ENCODE results near the gene NDUFA7. TPM values are rescaled to one million over a fixed set of nuclear protein-coding genes. Genes with fewer than 3 reads are reported as not detected.

NDUFA7 gene
- total RNA-seq, 2 experiments from 2014 or later: 95.9 to 104 TPM

DNA sequence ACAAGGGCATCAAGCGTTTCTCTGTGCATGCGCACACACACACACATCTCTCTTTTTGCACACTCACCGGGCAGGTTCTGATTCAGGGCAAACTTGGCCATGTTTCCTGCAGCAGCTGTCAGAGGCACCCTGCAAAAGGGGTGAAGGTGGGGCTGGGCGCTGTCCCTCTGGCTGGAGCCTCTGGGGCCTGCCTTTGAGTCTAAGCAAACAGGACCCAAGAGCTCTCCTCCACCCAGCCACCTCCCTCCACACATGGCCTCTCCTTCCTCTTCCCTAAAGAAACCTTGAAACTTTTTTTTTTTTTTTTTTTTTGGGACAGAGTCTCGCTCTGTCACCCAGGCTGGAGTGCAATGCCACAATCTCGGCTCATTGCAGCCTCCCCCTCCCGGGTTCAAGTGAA lies 16.6 kb upstream of the NDUFA7 start:
- peaks cover 4% of the 10 kb centered on the region for H3K4me1 Mint-ChIP-seq (ENCODE audit: low read depth)
- intact Hi-C loops (cut with micrococcal nuclease): no loop called here
- no peaks in the 10 kb centered on the region for H3K36me3 Mint-ChIP-seq (ENCODE audit: low read depth)
- peaks cover 25% of the 10 kb centered on the region for H3K27me3 Mint-ChIP-seq (ENCODE audit: low read depth)
- no peak overlapping the region for H3K4me3 Mint-ChIP-seq
- no peaks in the 10 kb centered on the region for H3K9me3 Mint-ChIP-seq
- H3K27ac Mint-ChIP-seq: no peak overlapping the region
- CTCF ChIA-PET: interaction anchor here (1.1 kb wide), 1 partner anchor 16 kb away, joined by 6 read pairs; no protein-coding TSS in a partner anchor
- DNase-seq: no peak

DNA sequence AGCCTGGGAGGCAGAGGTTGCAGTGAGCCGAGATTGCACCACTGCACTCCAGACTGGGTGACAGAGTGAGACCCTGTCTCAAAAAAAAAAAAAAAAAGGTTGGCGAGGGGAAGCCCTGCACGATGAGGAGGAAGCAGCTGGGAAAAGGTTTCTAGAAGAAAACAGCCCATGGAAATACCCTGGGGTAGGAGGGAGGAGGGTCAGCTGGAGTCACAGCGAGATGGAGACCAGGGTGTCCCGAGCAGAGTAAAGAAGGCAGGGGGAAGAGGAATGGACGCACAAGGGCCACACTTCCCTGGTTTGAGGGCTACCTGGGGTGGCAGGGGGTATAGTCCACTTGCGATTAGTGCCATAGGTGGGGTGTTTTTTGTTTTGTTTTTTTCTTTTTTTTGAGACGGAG lies 15.5 kb upstream of the NDUFA7 start:
- H3K4me3 Mint-ChIP-seq: no peak overlapping the region
- CTCF ChIA-PET: interaction anchor here (0.6 to 1.8 kb wide), 3 partner anchors 10 to 59 kb away, joined by 3 to 10 read pairs (median 4); no protein-coding TSS in a partner anchor
- no peak for DNase-seq
- peaks cover 25% of the 10 kb centered on the region for H3K27me3 Mint-ChIP-seq (ENCODE audit: low read depth)
- H3K27ac Mint-ChIP-seq: no peak overlapping the region
- no peaks in the 10 kb centered on the region for H3K36me3 Mint-ChIP-seq (ENCODE audit: low read depth)
- no peaks in the 10 kb centered on the region for H3K9me3 Mint-ChIP-seq
- H3K4me1 Mint-ChIP-seq (ENCODE audit: low read depth): peaks cover 4% of the 10 kb centered on the region
- intact Hi-C loops (cut with micrococcal nuclease): no loop called here

DNA sequence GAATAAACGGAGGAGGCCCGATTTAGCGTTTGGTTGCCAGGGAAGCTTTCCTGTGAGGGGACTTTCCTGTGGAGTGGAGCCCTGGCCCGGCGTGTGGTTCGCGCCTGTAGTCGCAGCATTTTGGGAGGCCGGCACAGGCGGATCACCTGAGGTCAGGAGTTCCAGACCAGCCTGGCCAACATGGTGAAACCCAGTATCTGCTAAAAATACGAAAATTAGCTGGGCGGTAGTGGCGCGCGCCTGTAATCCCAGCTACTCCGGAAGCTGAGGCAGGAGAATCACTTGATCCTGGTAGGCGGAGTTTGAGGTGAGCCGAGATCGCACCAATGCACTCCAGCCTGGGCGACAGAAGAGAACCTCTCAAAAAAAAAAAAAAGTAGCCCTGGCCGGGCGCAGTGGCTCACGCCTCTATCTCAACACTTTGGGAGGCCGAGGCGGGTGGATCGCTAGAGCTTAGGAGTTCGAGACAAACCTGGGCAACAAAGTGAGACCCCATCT lies 14.9 kb upstream of the NDUFA7 start:
- intact Hi-C loops (cut with micrococcal nuclease): no loop called here
- CTCF ChIA-PET: interaction anchor here (0.6 to 1.8 kb wide), 6 partner anchors 10 to 170 kb away, joined by 3 to 10 read pairs (median 4); partner anchors contain the start of gene RAB11B
- peak overlapping the region; percentile 51 for H3K4me3 Mint-ChIP-seq
- no peaks in the 10 kb centered on the region for H3K9me3 Mint-ChIP-seq
- DNase-seq: no peak
- no peak overlapping the region for H3K27ac Mint-ChIP-seq
- peaks cover 25% of the 10 kb centered on the region for H3K27me3 Mint-ChIP-seq (ENCODE audit: low read depth)
- H3K36me3 Mint-ChIP-seq (ENCODE audit: low read depth): no peaks in the 10 kb centered on the region
- H3K4me1 Mint-ChIP-seq (ENCODE audit: low read depth): peaks cover 4% of the 10 kb centered on the region

DNA sequence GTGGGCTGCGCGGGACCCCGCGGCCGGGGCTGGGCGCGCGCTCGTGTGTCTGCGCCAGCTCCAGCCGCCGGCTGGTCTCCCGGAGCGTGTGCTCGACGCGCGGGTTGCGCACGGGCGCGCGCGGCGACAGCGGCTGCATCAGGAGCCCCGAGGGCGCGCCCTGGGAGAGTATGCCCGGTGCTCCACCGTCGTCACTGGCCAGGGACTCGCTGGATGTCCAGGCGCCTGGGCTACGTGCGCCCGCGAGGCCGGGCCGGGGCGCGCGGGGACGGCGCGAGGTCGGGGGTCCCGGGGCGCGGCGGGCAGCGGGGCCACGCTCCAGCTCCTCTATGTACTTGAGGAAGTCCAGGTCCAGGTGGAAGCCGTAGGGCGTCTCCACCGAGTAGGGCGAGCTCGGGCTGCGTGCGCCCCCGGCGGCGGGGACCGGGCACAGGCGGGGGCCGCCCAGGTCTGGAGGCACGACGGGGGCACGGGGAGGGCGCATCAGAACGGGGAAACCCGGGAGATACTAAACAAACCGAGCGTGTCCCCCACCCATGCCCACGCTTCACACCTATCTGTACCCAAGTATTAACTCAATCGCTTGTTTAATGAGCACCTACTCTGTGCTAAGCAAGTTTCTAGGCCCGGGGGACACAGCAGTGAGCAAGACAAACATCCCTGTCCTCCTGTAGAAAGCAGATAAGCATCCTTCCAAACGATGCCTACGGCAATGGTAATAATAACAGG lies 14.3 kb upstream of the NDUFA7 start:
- Mint-ChIP-seq H3K9me3 (no peaks in the 10 kb centered on the region), H3K27me3 (ENCODE audit: low read depth) (peaks cover 25% of the 10 kb centered on the region), H3K4me1 (ENCODE audit: low read depth) (peaks cover 4% of the 10 kb centered on the region), H3K27ac (no peak overlapping the region), H3K36me3 (ENCODE audit: low read depth) (no peaks in the 10 kb centered on the region), H3K4me3 (peak overlapping the region; percentile 51)
- intact Hi-C loops (cut with micrococcal nuclease): no loop called here
- peak; percentile 32 for DNase-seq
- CTCF ChIA-PET: interaction anchor here (1.0 to 1.8 kb wide), 6 partner anchors 9 to 170 kb away, joined by 3 to 10 read pairs (median 4); partner anchors contain the start of gene RAB11B

DNA sequence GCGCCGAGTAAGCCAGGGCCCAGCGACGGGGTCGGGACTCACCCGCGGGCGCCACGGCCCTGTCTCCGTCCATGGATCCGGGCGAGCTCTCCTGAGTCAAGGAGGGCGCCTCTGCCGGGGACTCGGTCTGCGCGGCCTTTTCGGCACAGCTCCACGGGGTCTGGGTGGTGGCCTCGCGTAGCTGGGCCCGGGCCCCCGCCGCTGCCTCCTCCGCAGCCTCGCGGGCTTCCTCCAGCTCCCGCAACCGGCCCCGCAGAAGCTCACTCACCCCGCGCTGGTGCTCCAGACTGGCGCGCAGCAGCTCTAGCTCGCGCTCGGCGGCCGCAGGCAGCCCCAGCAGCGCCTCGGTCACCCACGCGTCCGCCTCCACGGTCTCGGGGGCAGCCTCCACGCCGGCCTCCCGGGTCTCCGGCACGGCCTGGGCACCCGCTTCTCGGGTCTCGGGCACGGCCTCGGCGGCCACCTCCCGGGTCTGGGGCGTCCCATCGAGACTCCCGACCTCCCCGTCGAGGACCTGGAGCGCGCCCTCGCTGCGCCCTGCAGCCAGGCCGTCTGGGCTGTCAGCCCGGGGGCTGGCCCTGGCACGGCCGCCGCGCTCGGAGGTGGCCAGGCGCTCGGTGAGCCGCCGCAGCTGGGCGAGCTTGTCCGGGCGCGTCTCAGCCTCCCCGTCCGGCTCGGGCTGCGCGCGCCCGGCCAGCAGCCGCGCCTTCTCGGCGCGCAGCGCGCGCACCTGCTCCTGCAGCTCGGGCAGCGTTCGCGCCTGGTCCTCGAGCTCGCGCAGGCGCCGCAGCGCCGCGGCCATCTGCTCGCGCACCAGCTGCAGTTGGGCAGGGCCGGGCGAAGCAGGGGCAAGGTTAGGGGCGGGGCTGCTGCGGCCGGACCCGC lies 13.5 kb upstream of the NDUFA7 start:
- intact Hi-C loops (cut with micrococcal nuclease): no loop called here
- H3K4me1 Mint-ChIP-seq (ENCODE audit: low read depth): peaks cover 4% of the 10 kb centered on the region
- no peak overlapping the region for H3K4me3 Mint-ChIP-seq
- no peak for DNase-seq
- H3K9me3 Mint-ChIP-seq: no peaks in the 10 kb centered on the region
- H3K27ac Mint-ChIP-seq: no peak overlapping the region
- H3K36me3 Mint-ChIP-seq (ENCODE audit: low read depth): no peaks in the 10 kb centered on the region
- H3K27me3 Mint-ChIP-seq (ENCODE audit: low read depth): peaks cover 24% of the 10 kb centered on the region
- CTCF ChIA-PET: interaction anchor here (1.1 to 1.8 kb wide), 5 partner anchors 8 to 171 kb away, joined by 3 to 10 read pairs (median 4); partner anchors contain the start of gene RAB11B

DNA sequence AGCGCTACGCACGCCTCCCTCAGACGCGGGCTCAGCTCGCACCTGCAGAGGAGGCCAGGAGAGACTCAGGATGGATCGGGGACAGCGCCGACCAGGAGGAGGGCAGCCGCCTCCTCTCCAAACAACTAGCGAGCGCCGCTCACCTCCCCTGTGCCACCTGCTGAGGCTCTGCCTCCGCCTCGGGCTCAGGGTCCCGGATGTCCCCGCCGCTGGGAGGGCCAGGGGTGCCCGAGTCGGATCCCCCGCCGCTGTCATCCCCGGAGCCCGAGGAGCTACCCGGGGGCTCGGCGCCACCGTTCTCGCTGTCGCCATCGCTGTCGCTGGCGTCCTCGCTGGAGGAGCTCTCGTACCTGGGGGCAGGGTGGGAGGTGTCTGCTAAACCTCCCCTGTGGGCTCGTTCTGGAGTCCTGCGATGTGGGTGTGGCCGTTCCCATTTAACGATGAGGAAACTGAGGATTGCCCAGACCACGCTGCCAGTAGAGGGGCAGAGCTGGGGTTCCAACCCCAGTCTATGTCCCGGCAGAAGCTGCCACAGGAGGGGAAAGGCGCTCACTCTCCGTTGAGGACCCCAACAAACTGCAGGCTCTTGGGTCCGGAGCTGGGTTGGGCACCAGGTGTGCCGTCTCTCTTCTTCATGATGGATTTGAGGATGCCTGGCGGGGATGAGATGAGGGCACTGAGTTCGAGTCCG lies 12.7 kb upstream of the NDUFA7 start:
- no peak for DNase-seq
- intact Hi-C loops (cut with micrococcal nuclease): no loop called here
- no peaks in the 10 kb centered on the region for H3K36me3 Mint-ChIP-seq (ENCODE audit: low read depth)
- H3K4me3 Mint-ChIP-seq: no peak overlapping the region
- H3K27ac Mint-ChIP-seq: no peak overlapping the region
- H3K4me1 Mint-ChIP-seq (ENCODE audit: low read depth): peaks cover 4% of the 10 kb centered on the region
- H3K27me3 Mint-ChIP-seq (ENCODE audit: low read depth): peaks cover 24% of the 10 kb centered on the region
- no peaks in the 10 kb centered on the region for H3K9me3 Mint-ChIP-seq
- CTCF ChIA-PET: interaction anchor here (0.6 kb wide), 1 partner anchor 254 kb away, joined by 3 read pairs; no protein-coding TSS in a partner anchor

DNA sequence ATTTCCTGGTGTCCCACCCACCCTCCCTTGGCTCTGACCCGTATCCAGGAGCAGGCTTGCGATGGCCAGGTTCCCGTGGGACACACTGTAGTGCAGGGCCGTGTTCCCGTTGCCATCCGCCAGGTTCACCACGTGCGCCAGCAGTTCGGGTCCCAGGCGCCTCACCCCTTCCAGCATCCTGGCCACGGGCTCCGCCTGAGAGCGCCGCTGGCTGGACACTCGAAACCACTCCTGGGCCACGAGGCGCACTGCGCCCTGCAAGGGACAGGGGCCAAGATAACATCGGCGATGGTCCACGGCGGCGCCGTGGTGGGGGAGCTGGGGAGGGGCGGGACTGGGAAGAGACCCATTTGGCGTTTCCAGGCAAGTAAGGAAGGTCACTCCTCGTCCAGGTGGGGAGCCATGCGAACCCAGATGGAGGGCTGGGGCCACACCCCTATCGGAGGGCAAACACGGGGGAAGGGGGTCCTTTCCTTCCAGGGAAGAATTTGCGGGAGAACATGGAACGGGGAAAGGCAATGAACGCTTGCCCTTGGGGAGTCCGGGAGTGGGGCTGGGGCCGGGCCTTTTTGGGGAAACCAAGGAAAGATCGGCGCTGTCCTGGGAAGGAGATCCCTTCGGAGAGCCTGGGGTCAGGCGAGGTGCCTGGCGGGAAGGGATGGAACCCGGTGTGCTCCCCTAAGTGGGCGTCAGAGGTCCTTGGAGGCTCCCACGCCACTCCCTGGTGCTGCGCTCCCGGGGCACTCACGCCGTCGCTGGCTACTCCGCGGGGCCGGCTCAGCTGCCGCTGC lies 12.0 kb upstream of the NDUFA7 start:
- intact Hi-C loops (cut with micrococcal nuclease): no loop called here
- no peak overlapping the region for H3K27ac Mint-ChIP-seq
- no peak overlapping the region for H3K4me3 Mint-ChIP-seq
- H3K36me3 Mint-ChIP-seq (ENCODE audit: low read depth): no peaks in the 10 kb centered on the region
- no peak for DNase-seq
- H3K9me3 Mint-ChIP-seq: no peaks in the 10 kb centered on the region
- CTCF ChIA-PET: no interaction called here
- peaks cover 21% of the 10 kb centered on the region for H3K27me3 Mint-ChIP-seq (ENCODE audit: low read depth)
- H3K4me1 Mint-ChIP-seq (ENCODE audit: low read depth): peaks cover 4% of the 10 kb centered on the region

DNA sequence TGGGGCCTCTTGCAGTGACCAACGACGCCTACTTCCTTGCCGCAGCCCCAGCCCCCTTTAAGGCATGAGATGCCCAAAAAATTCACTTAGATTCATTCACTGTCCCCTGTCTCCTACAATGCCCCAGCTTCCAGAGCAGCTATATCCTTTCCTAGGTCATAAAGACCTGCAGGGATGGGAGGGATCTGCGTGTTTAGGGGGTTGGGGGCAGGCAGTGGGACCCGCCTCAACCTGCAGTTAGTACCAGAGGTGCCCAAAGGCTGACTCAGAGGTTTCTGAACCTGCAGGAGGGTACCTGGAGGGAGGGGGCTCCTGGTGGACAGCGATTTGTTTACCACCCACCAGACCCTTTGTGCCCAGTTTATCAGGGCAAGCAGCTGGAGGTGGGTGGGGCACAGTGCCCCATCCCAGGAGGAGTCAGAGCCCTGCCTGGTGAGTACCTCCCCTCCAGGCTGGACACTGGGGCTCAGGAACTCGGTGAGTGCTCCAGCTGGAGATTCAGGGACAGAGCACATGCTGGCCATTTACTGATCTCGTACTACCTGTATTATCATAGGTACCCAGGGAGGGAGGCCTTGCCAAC lies 10.2 kb upstream of the NDUFA7 start:
- H3K4me1 Mint-ChIP-seq (ENCODE audit: low read depth): peaks cover 4% of the 10 kb centered on the region
- H3K4me3 Mint-ChIP-seq: no peak overlapping the region
- no peak for DNase-seq
- intact Hi-C loops (cut with micrococcal nuclease): no loop called here
- CTCF ChIA-PET: interaction anchor here (0.6 kb wide), 1 partner anchor 1446 kb away, joined by 3 read pairs; no protein-coding TSS in a partner anchor
- no peak overlapping the region for H3K27ac Mint-ChIP-seq
- no peaks in the 10 kb centered on the region for H3K36me3 Mint-ChIP-seq (ENCODE audit: low read depth)
- H3K9me3 Mint-ChIP-seq: no peaks in the 10 kb centered on the region
- H3K27me3 Mint-ChIP-seq (ENCODE audit: low read depth): peaks cover 10% of the 10 kb centered on the region

DNA sequence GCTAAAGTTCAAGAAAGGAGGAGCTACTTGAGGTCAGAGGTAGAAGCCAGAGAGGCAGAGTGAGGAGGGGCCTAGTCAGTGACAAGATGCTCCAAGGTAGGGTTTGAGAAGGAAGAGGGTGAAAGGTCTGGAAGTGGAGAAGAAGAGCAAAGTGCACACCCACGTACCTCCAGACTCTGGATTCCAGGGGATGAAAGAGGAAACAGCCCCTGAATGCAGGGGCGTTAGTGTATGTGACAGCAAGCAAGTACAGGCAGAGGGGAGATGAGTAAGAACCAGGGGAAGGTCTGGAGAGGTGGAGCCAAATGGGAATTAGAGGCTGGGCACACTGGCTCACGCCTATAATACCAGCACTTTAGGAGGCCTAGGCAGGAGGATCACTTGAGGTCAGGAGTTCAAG lies 8.8 kb upstream of the NDUFA7 start:
- no peaks in the 10 kb centered on the region for H3K9me3 Mint-ChIP-seq
- DNase-seq: no peak
- no peaks in the 10 kb centered on the region for H3K36me3 Mint-ChIP-seq (ENCODE audit: low read depth)
- CTCF ChIA-PET: no interaction called here
- no peaks in the 10 kb centered on the region for H3K4me1 Mint-ChIP-seq (ENCODE audit: low read depth)
- H3K27ac Mint-ChIP-seq: no peak overlapping the region
- H3K27me3 Mint-ChIP-seq (ENCODE audit: low read depth): peaks cover 4% of the 10 kb centered on the region
- intact Hi-C loops (cut with micrococcal nuclease): no loop called here
- no peak overlapping the region for H3K4me3 Mint-ChIP-seq

DNA sequence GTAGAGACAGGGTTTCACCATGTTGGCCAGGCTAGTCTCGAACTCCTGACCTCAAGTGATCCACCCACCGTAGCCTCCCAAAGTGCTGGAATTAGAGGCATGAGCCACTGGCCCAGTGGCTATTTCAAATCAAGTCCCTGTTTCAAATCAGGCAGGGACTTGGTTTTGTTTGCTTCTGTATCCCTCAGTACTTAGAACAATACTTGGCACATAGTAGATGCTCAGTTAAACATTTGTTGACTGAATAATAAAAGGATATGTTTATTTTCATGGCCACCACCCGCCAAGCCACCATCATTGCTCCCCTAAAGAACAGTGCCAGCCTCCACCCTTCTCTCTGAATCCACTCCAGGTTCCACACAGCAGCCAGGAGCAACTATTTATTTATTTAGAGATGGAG lies 4.3 kb upstream of the NDUFA7 start:
- Mint-ChIP-seq H3K36me3 (ENCODE audit: low read depth) (peaks cover 25% of the 10 kb centered on the region), H3K4me1 (ENCODE audit: low read depth) (peaks cover 16% of the 10 kb centered on the region), H3K4me3 (no peak overlapping the region), H3K9me3 (no peaks in the 10 kb centered on the region), H3K27ac (no peak overlapping the region), H3K27me3 (ENCODE audit: low read depth) (no peaks in the 10 kb centered on the region)
- CTCF ChIA-PET: interaction anchor here (2.3 kb wide), 1 partner anchor 10 kb away, joined by 10 read pairs; no protein-coding TSS in a partner anchor
- intact Hi-C loops (cut with micrococcal nuclease): no loop called here
- no peak for DNase-seq

Measured in activated naive CD4-positive, alpha-beta T cell treated with anti-CD3 and anti-CD28 coated beads for 36 hours (primary cell).